ENCODE data around the gene RHBDL1.

- TF ChIP-seq CTCF (optimal IDR thresholded peaks at IDR 0.05 in 1 of 3, IDR thresholded peaks at IDR 0.05 in 1 of 3, conservative IDR thresholded peaks at IDR 0.05 in 1 of 3; ENCODE audit: extremely low read depth in 1 of 3, insufficient read depth in 2 of 3, low read length in 3 of 3): no peak
- TF ChIP-seq EZH2 (IDR thresholded peaks at IDR 0.05; ENCODE audit: low read length): no peak
Measured at GRCh38 chr16:646679-647172, 28.7 kb upstream of the RHBDL1 start.
